ENCODE results near the gene TPD52L1. TPM values are rescaled to one million over a fixed set of nuclear protein-coding genes. Genes with fewer than 3 reads are reported as not detected.

Gene TPD52L1
- total RNA-seq, 1 donor from 2014 or later, result not detected

DNA sequence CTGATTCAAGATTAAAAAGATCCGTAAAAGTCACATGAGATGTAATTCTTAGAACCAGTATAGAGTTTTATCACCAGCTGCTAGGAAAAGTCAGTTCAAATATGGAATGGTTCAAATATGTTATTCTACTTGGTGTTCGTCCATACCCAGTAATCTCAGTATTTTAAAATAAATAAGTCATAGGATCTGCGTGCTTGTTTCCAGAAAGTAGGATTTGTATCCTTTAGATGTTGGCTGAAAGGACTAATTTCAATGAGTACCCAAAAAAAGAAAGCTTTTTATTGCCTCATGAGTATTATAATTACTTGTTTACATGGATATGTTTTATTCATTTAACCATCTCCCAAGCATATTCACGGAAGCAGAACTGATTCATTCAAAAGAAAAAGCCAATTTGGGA, 12.2 kb downstream of the TPD52L1 start:
- H3K9me3 Mint-ChIP-seq (ENCODE audit: unreplicated experiment), result no peaks in the 10 kb centered on the region
- H3K27ac Mint-ChIP-seq (ENCODE audit: unreplicated experiment), result no peak overlapping the region
- H3K4me1 Mint-ChIP-seq (ENCODE audit: low read depth, unreplicated experiment), result no peaks in the 10 kb centered on the region
- TF ChIP-seq, protein P1, sequence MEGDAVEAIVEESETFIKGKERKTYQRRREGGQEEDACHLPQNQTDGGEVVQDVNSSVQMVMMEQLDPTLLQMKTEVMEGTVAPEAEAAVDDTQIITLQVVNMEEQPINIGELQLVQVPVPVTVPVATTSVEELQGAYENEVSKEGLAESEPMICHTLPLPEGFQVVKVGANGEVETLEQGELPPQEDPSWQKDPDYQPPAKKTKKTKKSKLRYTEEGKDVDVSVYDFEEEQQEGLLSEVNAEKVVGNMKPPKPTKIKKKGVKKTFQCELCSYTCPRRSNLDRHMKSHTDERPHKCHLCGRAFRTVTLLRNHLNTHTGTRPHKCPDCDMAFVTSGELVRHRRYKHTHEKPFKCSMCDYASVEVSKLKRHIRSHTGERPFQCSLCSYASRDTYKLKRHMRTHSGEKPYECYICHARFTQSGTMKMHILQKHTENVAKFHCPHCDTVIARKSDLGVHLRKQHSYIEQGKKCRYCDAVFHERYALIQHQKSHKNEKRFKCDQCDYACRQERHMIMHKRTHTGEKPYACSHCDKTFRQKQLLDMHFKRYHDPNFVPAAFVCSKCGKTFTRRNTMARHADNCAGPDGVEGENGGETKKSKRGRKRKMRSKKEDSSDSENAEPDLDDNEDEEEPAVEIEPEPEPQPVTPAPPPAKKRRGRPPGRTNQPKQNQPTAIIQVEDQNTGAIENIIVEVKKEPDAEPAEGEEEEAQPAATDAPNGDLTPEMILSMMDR (IDR thresholded peaks at IDR 0.05; ENCODE audit: partially characterized antibody, unreplicated experiment), result no peak
- peaks cover 4% of the 10 kb centered on the region for H3K27me3 Mint-ChIP-seq (ENCODE audit: unreplicated experiment)
- H3K36me3 Mint-ChIP-seq (ENCODE audit: unreplicated experiment), result no peaks in the 10 kb centered on the region
- no peak for DNase-seq
- H3K4me3 Mint-ChIP-seq (ENCODE audit: unreplicated experiment), result no peak overlapping the region

DNA sequence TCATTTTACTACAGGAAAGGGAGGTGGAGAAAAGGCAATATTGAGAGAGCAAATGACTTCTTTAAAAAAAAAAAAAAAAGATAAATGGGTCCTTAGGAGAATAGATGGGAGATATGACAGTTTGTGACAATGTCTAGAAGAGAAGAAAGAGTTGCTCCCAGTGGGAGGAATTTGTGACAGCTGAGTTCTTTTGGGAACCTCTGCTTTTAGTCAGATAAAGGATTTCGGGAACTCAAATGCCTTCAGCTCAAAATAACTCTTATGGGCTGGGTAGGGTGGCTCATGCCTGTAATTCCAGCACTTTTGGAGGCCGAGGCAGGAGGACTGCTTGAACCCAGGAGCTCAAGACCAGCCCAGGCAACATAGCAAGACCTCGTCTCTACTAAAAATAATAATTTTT, 13.1 kb downstream of the TPD52L1 start:
- Mint-ChIP-seq H3K9me3 (ENCODE audit: unreplicated experiment) (no peaks in the 10 kb centered on the region), H3K27me3 (ENCODE audit: unreplicated experiment) (no peaks in the 10 kb centered on the region), H3K4me3 (ENCODE audit: unreplicated experiment) (no peak overlapping the region), H3K27ac (ENCODE audit: unreplicated experiment) (no peak overlapping the region), H3K36me3 (ENCODE audit: unreplicated experiment) (no peaks in the 10 kb centered on the region), H3K4me1 (ENCODE audit: low read depth, unreplicated experiment) (no peaks in the 10 kb centered on the region)
- no peak for DNase-seq
- TF ChIP-seq, protein P1 (IDR thresholded peaks at IDR 0.05; ENCODE audit: partially characterized antibody, unreplicated experiment), result no peak

DNA sequence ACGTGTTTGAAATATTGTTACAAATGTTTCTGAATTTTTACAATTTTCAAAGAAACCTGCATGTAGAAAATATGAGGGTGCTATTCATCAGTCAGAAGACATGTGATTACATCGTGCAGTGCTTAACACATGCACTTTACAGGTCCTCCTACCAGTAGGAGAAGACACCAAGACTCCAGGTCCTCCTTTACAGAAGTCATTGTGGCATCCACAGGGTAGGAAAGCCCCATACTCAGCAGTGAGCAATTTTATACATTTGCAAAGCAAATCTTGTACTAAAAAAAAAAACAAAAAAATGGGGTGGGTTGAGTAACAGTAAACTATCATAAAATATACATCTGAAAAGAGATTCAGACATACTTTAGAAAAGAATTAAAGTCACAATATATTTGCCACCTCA, 14.0 kb downstream of the TPD52L1 start:
- no peak for DNase-seq
- H3K27me3 Mint-ChIP-seq (ENCODE audit: unreplicated experiment), result no peaks in the 10 kb centered on the region
- H3K4me1 Mint-ChIP-seq (ENCODE audit: low read depth, unreplicated experiment), result no peaks in the 10 kb centered on the region
- H3K27ac Mint-ChIP-seq (ENCODE audit: unreplicated experiment), result no peak overlapping the region
- TF ChIP-seq, protein P1 (IDR thresholded peaks at IDR 0.05; ENCODE audit: partially characterized antibody, unreplicated experiment), result no peak
- H3K4me3 Mint-ChIP-seq (ENCODE audit: unreplicated experiment), result no peak overlapping the region
- no peaks in the 10 kb centered on the region for H3K36me3 Mint-ChIP-seq (ENCODE audit: unreplicated experiment)
- H3K9me3 Mint-ChIP-seq (ENCODE audit: unreplicated experiment), result no peaks in the 10 kb centered on the region

DNA sequence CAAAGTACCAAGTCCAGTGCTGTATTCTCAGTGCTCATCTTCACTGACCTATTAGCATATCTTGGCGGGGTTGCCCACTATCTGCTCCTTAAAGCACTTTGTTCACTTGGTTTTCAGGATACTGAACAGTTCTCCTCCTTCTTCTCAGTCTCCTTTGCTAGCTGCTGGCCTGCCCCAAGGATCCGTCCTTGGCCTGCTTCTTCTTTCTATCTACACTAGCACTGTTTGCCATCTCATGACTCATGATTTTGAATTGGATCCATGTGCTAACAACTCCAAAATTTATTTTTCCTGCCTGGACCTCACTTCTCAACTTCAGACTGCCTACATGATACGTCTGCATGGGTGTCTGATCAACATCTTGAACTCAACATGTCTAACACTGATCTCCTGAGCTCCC, 15.5 kb downstream of the TPD52L1 start:
- H3K9me3 Mint-ChIP-seq (ENCODE audit: unreplicated experiment), result no peaks in the 10 kb centered on the region
- no peak for DNase-seq
- no peaks in the 10 kb centered on the region for H3K27me3 Mint-ChIP-seq (ENCODE audit: unreplicated experiment)
- no peak overlapping the region for H3K4me3 Mint-ChIP-seq (ENCODE audit: unreplicated experiment)
- no peaks in the 10 kb centered on the region for H3K4me1 Mint-ChIP-seq (ENCODE audit: low read depth, unreplicated experiment)
- no peak overlapping the region for H3K27ac Mint-ChIP-seq (ENCODE audit: unreplicated experiment)
- TF ChIP-seq, protein P1 (IDR thresholded peaks at IDR 0.05; ENCODE audit: partially characterized antibody, unreplicated experiment), result no peak
- H3K36me3 Mint-ChIP-seq (ENCODE audit: unreplicated experiment), result no peaks in the 10 kb centered on the region

DNA sequence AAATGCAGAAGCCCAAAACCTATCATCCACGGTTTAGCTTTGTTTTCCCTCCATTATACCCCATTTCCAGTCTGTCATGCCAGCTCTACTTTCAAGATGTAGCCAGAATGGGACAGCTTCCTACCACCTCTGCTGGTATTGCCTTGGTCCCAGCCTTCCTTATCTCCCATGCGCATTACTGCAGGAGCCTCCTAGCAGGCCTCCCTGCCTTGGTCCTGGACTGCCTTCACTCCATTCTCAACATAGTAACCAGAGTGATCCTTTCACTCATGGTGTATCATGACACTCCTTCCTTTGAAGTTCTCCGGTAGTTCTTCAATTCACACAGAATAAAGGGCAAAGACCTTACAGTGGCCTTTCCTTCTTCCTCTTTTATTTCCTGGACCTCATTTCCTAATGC, 15.9 kb downstream of the TPD52L1 start:
- Mint-ChIP-seq H3K9me3 (ENCODE audit: unreplicated experiment) (no peaks in the 10 kb centered on the region), H3K4me3 (ENCODE audit: unreplicated experiment) (no peak overlapping the region)

More for the DNA sequence above, 15.9 kb downstream of the TPD52L1 start:
- TF ChIP-seq, protein P1 (IDR thresholded peaks at IDR 0.05; ENCODE audit: partially characterized antibody, unreplicated experiment), result no peak
- DNase-seq, result no peak
- no peaks in the 10 kb centered on the region for H3K4me1 Mint-ChIP-seq (ENCODE audit: low read depth, unreplicated experiment)
- no peaks in the 10 kb centered on the region for H3K27me3 Mint-ChIP-seq (ENCODE audit: unreplicated experiment)
- no peaks in the 10 kb centered on the region for H3K36me3 Mint-ChIP-seq (ENCODE audit: unreplicated experiment)
- no peak overlapping the region for H3K27ac Mint-ChIP-seq (ENCODE audit: unreplicated experiment)
